ENCODE measurements around the gene CAVIN2. TPM values are rescaled to one million over a fixed set of nuclear protein-coding genes. Genes with fewer than 3 reads are reported as not detected.

CAVIN2 gene
- total RNA-seq, 2 experiments from 2014 or later: 0.14 to 0.16 TPM

GRCh38 chr2:191835539-191836350, 11.1 kb downstream of the CAVIN2 start:
- no peak overlapping the region for H3K4me3 Mint-ChIP-seq
- Histone ChIP-seq H3K9me3 (ENCODE audit: control insufficient read depth in 1 of 2, insufficient read depth in 1 of 2, low read length in 2 of 2) (peaks cover 0 to 3% of the 10 kb centered on the region in 2 experiments), H3K4me1 (ENCODE audit: insufficient read depth, low read length) (no peaks in the 10 kb centered on the region), H3K27me3 (ENCODE audit: control insufficient read depth in 1 of 2, insufficient read depth in 2 of 2, low read length in 2 of 2) (peaks cover 0 to 3% of the 10 kb centered on the region in 2 experiments), H3K4me3 (ENCODE audit: low read length) (no peak overlapping the region), H3K36me3 (ENCODE audit: insufficient read depth, low read length) (no peaks in the 10 kb centered on the region), H3K27ac (ENCODE audit: low read depth in 1 of 2, low read length in 2 of 2) (no peak overlapping the region)
- H3K9me3 Mint-ChIP-seq: no peaks in the 10 kb centered on the region
- no peak for TF ChIP-seq CTCF (IDR thresholded peaks at IDR 0.05)
- intact Hi-C loops (cut with DNase I, micrococcal nuclease): no loop called here
- no peaks in the 10 kb centered on the region for H3K36me3 Mint-ChIP-seq (ENCODE audit: low read depth)
- CTCF ChIA-PET: no interaction called here
- ATAC-seq (ENCODE audit: poor library complexity): no peak
- no peaks in the 10 kb centered on the region for H3K4me1 Mint-ChIP-seq (ENCODE audit: low read depth)
- H3K27ac Mint-ChIP-seq: no peak overlapping the region
- POLR2A ChIA-PET: no interaction called here
- peaks cover 15% of the 10 kb centered on the region for H3K27me3 Mint-ChIP-seq
- DNase-seq: no peak

GRCh38 chr2:191835100-191835499, 11.8 kb downstream of the CAVIN2 start:
- CTCF ChIA-PET: no interaction called here
- no peaks in the 10 kb centered on the region for H3K4me1 ChIP-seq (ENCODE audit: insufficient read depth, low read length)
- H3K9me3 Mint-ChIP-seq: no peaks in the 10 kb centered on the region
- no peak overlapping the region for H3K4me3 Mint-ChIP-seq
- no peaks in the 10 kb centered on the region for H3K36me3 Mint-ChIP-seq (ENCODE audit: low read depth)
- H3K27ac Mint-ChIP-seq: no peak overlapping the region
- DNase-seq (no peak), ATAC-seq (ENCODE audit: poor library complexity) (no peak)
- H3K4me1 Mint-ChIP-seq (ENCODE audit: low read depth): no peaks in the 10 kb centered on the region
- intact Hi-C loops (cut with DNase I, micrococcal nuclease): no loop called here
- no peak overlapping the region for H3K4me3 ChIP-seq (ENCODE audit: low read length)
- TF ChIP-seq CTCF (IDR thresholded peaks at IDR 0.05): no peak
- POLR2A ChIA-PET: no interaction called here
- H3K27me3 ChIP-seq (ENCODE audit: control insufficient read depth in 1 of 2, insufficient read depth in 2 of 2, low read length in 2 of 2): peaks cover 0 to 2% of the 10 kb centered on the region in 2 experiments
- no peaks in the 10 kb centered on the region for H3K36me3 ChIP-seq (ENCODE audit: insufficient read depth, low read length)
- no peak overlapping the region for H3K27ac ChIP-seq (ENCODE audit: low read depth in 1 of 2, low read length in 2 of 2)
- peaks cover 0 to 3% of the 10 kb centered on the region in 2 experiments for H3K9me3 ChIP-seq (ENCODE audit: control insufficient read depth in 1 of 2, insufficient read depth in 1 of 2, low read length in 2 of 2)
- peaks cover 12% of the 10 kb centered on the region for H3K27me3 Mint-ChIP-seq

- Mint-ChIP-seq H3K27ac (no peak overlapping the region), H3K36me3 (ENCODE audit: low read depth) (no peaks in the 10 kb centered on the region), H3K9me3 (no peaks in the 10 kb centered on the region), H3K27me3 (peaks cover 12% of the 10 kb centered on the region), H3K4me3 (no peak overlapping the region), H3K4me1 (ENCODE audit: low read depth) (no peaks in the 10 kb centered on the region)
- no peak for TF ChIP-seq CTCF (IDR thresholded peaks at IDR 0.05)
- H3K27me3 ChIP-seq (ENCODE audit: control insufficient read depth in 1 of 2, insufficient read depth in 2 of 2, low read length in 2 of 2): no peaks in the 10 kb centered on the region
- no peak overlapping the region for H3K27ac ChIP-seq (ENCODE audit: low read depth in 1 of 2, low read length in 2 of 2)
- H3K9me3 ChIP-seq (ENCODE audit: control insufficient read depth in 1 of 2, insufficient read depth in 1 of 2, low read length in 2 of 2): peaks cover 0 to 3% of the 10 kb centered on the region in 2 experiments
- ChIA-PET POLR2A (no interaction called here), CTCF (no interaction called here)
- H3K4me3 ChIP-seq (ENCODE audit: low read length): no peak overlapping the region
- ATAC-seq (ENCODE audit: poor library complexity) (no peak), DNase-seq (no peak)
- H3K4me1 ChIP-seq (ENCODE audit: insufficient read depth, low read length): no peaks in the 10 kb centered on the region
- intact Hi-C loops (cut with DNase I, micrococcal nuclease): no loop called here
- no peaks in the 10 kb centered on the region for H3K36me3 ChIP-seq (ENCODE audit: insufficient read depth, low read length)
Measured at GRCh38 chr2:191833356-191833755, 13.5 kb downstream of the CAVIN2 start.
